ENCODE data around the gene MAOA.

MAOA gene

GRCh38 chrX:43688586-43688985, 32.5 kb downstream of the MAOA start:
- Histone ChIP-seq H3K27me3 (ENCODE audit: insufficient read depth, low read length) (no peaks in the 10 kb centered on the region), H3K79me2 (ENCODE audit: control insufficient read depth, insufficient read depth, low read length, unreplicated experiment) (no peaks in the 10 kb centered on the region), H3K27ac (ENCODE audit: low read depth, low read length) (no peak overlapping the region), H2AFZ (ENCODE audit: low read length, unreplicated experiment) (no peak overlapping the region), H3K4me1 (ENCODE audit: control insufficient read depth, insufficient read depth, low read length, unreplicated experiment) (peaks cover 3% of the 10 kb centered on the region), H3K36me3 (ENCODE audit: insufficient read depth, low read length) (peaks cover 6% of the 10 kb centered on the region), H3K4me3 (ENCODE audit: low read depth, low read length) (no peak overlapping the region)

GRCh38 chrX:43693602-43694406, 37.7 kb downstream of the MAOA start:
- Histone ChIP-seq H3K36me3 (ENCODE audit: insufficient read depth, low read length) (0 out of 2 replicates have a peak, but pooled peaks cover 9% of the 10 kb centered on the region), H3K4me1 (ENCODE audit: control insufficient read depth, insufficient read depth, low read length, unreplicated experiment) (peaks cover 10% of the 10 kb centered on the region), H2AFZ (ENCODE audit: low read length, unreplicated experiment) (no peak overlapping the region), H3K27ac (ENCODE audit: low read depth, low read length) (peak overlapping the region; percentile 23; the same call in 1 of the 2 replicates), H3K4me3 (ENCODE audit: low read depth, low read length) (no peak overlapping the region), H3K27me3 (ENCODE audit: insufficient read depth, low read length) (no peaks in the 10 kb centered on the region), H3K79me2 (ENCODE audit: control insufficient read depth, insufficient read depth, low read length, unreplicated experiment) (no peaks in the 10 kb centered on the region)

DNA sequence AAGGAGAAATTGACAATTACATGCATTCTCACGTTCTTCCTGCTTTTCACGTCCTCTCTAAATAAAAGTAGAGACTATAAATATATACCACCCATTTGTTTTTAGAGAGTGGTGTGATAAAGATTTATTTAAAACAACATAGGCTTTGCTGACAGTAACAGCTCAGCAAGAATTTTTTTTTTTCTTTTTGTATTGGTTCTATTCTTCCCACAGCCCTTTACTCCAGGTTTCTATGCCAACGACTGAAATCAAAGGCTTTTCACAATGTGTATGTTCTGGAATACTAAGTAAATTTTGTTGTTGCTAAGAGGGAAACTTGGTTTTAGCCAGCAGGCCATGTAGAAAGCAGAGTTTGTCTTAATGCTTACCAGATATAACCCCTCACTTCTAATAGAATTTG, 43.4 kb downstream of the MAOA start:
- peaks cover 28% of the 10 kb centered on the region for H3K4me1 ChIP-seq (ENCODE audit: control insufficient read depth, insufficient read depth, low read length, unreplicated experiment)
- H3K36me3 ChIP-seq (ENCODE audit: insufficient read depth, low read length), result 0 out of 2 replicates have a peak, but pooled peaks cover 8% of the 10 kb centered on the region
- H3K4me3 ChIP-seq (ENCODE audit: low read depth, low read length), result no peak overlapping the region
- peaks cover 6% of the 10 kb centered on the region for H3K79me2 ChIP-seq (ENCODE audit: control insufficient read depth, insufficient read depth, low read length, unreplicated experiment)
- no peak overlapping the region for H2AFZ ChIP-seq (ENCODE audit: low read length, unreplicated experiment)
- no peak overlapping the region for H3K27ac ChIP-seq (ENCODE audit: low read depth, low read length)
- no peaks in the 10 kb centered on the region for H3K27me3 ChIP-seq (ENCODE audit: insufficient read depth, low read length)

GRCh38 chrX:43702079-43702524, 46.0 kb downstream of the MAOA start:
- Histone ChIP-seq H3K27me3 (ENCODE audit: insufficient read depth, low read length) (no peaks in the 10 kb centered on the region), H3K79me2 (ENCODE audit: control insufficient read depth, insufficient read depth, low read length, unreplicated experiment) (peaks cover 6% of the 10 kb centered on the region), H2AFZ (ENCODE audit: low read length, unreplicated experiment) (no peak overlapping the region), H3K4me3 (ENCODE audit: low read depth, low read length) (peak overlapping the region; percentile 42; the same call in 1 of the 2 replicates), H3K4me1 (ENCODE audit: control insufficient read depth, insufficient read depth, low read length, unreplicated experiment) (peaks cover 43% of the 10 kb centered on the region), H3K27ac (ENCODE audit: low read depth, low read length) (peak overlapping the region; percentile 90), H3K36me3 (ENCODE audit: insufficient read depth, low read length) (no peaks in the 10 kb centered on the region)

GRCh38 chrX:43702660-43703059, 46.6 kb downstream of the MAOA start:
- Histone ChIP-seq H2AFZ (ENCODE audit: low read length, unreplicated experiment) (no peak overlapping the region), H3K27me3 (ENCODE audit: insufficient read depth, low read length) (no peaks in the 10 kb centered on the region), H3K4me3 (ENCODE audit: low read depth, low read length) (peak overlapping the region; percentile 42; the same call in 1 of the 2 replicates), H3K36me3 (ENCODE audit: insufficient read depth, low read length) (no peaks in the 10 kb centered on the region), H3K27ac (ENCODE audit: low read depth, low read length) (peak overlapping the region; percentile 90), H3K79me2 (ENCODE audit: control insufficient read depth, insufficient read depth, low read length, unreplicated experiment) (peaks cover 6% of the 10 kb centered on the region), H3K4me1 (ENCODE audit: control insufficient read depth, insufficient read depth, low read length, unreplicated experiment) (peaks cover 48% of the 10 kb centered on the region)

DNA sequence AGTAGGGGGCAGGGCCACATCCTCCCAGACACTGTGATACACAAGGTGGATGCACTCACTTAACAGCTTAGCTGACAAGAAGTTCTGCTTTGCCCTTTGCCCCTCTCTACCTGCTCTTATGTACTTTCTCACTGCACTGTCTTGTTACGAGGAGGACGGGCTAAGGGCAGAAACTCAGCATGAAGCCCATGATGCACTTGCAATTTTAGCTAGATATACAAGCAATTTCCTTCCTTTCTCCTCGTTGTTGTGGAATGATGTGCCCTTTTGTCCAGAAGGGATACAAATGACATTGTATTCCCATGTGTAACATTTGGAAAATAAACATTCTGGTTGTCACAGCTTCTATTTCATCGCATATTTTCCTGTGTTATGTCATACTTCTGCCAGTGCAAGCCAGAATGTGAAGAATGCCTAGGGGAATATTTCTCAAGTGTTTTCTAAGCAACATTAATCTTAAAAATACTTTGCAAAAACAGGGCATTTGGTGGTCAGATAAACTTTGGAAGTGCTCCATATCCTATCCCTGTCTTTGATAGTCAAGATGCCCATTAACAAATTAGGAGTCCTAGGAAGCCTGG, 47.2 kb downstream of the MAOA start:
- peak overlapping the region; percentile 90 for H3K27ac ChIP-seq (ENCODE audit: low read depth, low read length)
- H3K4me1 ChIP-seq (ENCODE audit: control insufficient read depth, insufficient read depth, low read length, unreplicated experiment), result peaks cover 50% of the 10 kb centered on the region
- H3K4me3 ChIP-seq (ENCODE audit: low read depth, low read length), result peak overlapping the region; percentile 42; the same call in 1 of the 2 replicates
- H3K27me3 ChIP-seq (ENCODE audit: insufficient read depth, low read length), result no peaks in the 10 kb centered on the region
- H2AFZ ChIP-seq (ENCODE audit: low read length, unreplicated experiment), result no peak overlapping the region
- H3K79me2 ChIP-seq (ENCODE audit: control insufficient read depth, insufficient read depth, low read length, unreplicated experiment), result peaks cover 6% of the 10 kb centered on the region
- H3K36me3 ChIP-seq (ENCODE audit: insufficient read depth, low read length), result no peaks in the 10 kb centered on the region

- peaks cover 51% of the 10 kb centered on the region for H3K4me1 ChIP-seq (ENCODE audit: control insufficient read depth, insufficient read depth, low read length, unreplicated experiment)
- H2AFZ ChIP-seq (ENCODE audit: low read length, unreplicated experiment), result no peak overlapping the region
- peak overlapping the region; percentile 98 for H3K27ac ChIP-seq (ENCODE audit: low read depth, low read length)
- H3K27me3 ChIP-seq (ENCODE audit: insufficient read depth, low read length), result no peaks in the 10 kb centered on the region
- H3K79me2 ChIP-seq (ENCODE audit: control insufficient read depth, insufficient read depth, low read length, unreplicated experiment), result no peaks in the 10 kb centered on the region
- peaks cover 3% of the 10 kb centered on the region; the same call in 1 of the 2 replicates for H3K36me3 ChIP-seq (ENCODE audit: insufficient read depth, low read length)
- peak overlapping the region; percentile 39; the same call in 1 of the 2 replicates for H3K4me3 ChIP-seq (ENCODE audit: low read depth, low read length)
Observed at GRCh38 chrX:43706786-43707370, 50.8 kb downstream of the MAOA start.

- no peaks in the 10 kb centered on the region for H3K79me2 ChIP-seq (ENCODE audit: control insufficient read depth, insufficient read depth, low read length, unreplicated experiment)
- H2AFZ ChIP-seq (ENCODE audit: low read length, unreplicated experiment), result no peak overlapping the region
- H3K27me3 ChIP-seq (ENCODE audit: insufficient read depth, low read length), result no peaks in the 10 kb centered on the region
- H3K4me3 ChIP-seq (ENCODE audit: low read depth, low read length), result peak overlapping the region; percentile 39; the same call in 1 of the 2 replicates
- H3K27ac ChIP-seq (ENCODE audit: low read depth, low read length), result peak overlapping the region; percentile 98
- H3K36me3 ChIP-seq (ENCODE audit: insufficient read depth, low read length), result peaks cover 12% of the 10 kb centered on the region
- peaks cover 40% of the 10 kb centered on the region for H3K4me1 ChIP-seq (ENCODE audit: control insufficient read depth, insufficient read depth, low read length, unreplicated experiment)
Observed at GRCh38 chrX:43707812-43708548, 51.9 kb downstream of the MAOA start.

- H3K4me3 ChIP-seq (ENCODE audit: low read depth, low read length), result no peak overlapping the region
- H3K4me1 ChIP-seq (ENCODE audit: control insufficient read depth, insufficient read depth, low read length, unreplicated experiment), result no peaks in the 10 kb centered on the region
- no peak overlapping the region for H2AFZ ChIP-seq (ENCODE audit: low read length, unreplicated experiment)
- H3K27ac ChIP-seq (ENCODE audit: low read depth, low read length), result no peak overlapping the region
- no peaks in the 10 kb centered on the region for H3K27me3 ChIP-seq (ENCODE audit: insufficient read depth, low read length)
- peaks cover 24% of the 10 kb centered on the region for H3K36me3 ChIP-seq (ENCODE audit: insufficient read depth, low read length)
- H3K79me2 ChIP-seq (ENCODE audit: control insufficient read depth, insufficient read depth, low read length, unreplicated experiment), result no peaks in the 10 kb centered on the region
Observed at GRCh38 chrX:43716144-43716543, 60.0 kb downstream of the MAOA start.

GRCh38 chrX:43716696-43717095, 60.6 kb downstream of the MAOA start:
- H3K27me3 ChIP-seq (ENCODE audit: insufficient read depth, low read length), result no peaks in the 10 kb centered on the region
- H3K36me3 ChIP-seq (ENCODE audit: insufficient read depth, low read length), result peaks cover 25% of the 10 kb centered on the region
- H3K79me2 ChIP-seq (ENCODE audit: control insufficient read depth, insufficient read depth, low read length, unreplicated experiment), result no peaks in the 10 kb centered on the region
- no peak overlapping the region for H2AFZ ChIP-seq (ENCODE audit: low read length, unreplicated experiment)
- H3K4me1 ChIP-seq (ENCODE audit: control insufficient read depth, insufficient read depth, low read length, unreplicated experiment), result no peaks in the 10 kb centered on the region
- no peak overlapping the region for H3K27ac ChIP-seq (ENCODE audit: low read depth, low read length)
- H3K4me3 ChIP-seq (ENCODE audit: low read depth, low read length), result no peak overlapping the region
